Fibroblast of lung (primary cell): ENCODE results near the gene RNF220.

Experiments
- EZH2 ChIP-seq: IDR thresholded peaks from 2 replicates; pipeline ENCODE4 v1.5.1; 2012; ENCODE audit warnings: low read length, control low read depth, mild to moderate bottlenecking; ENCODE audit errors: missing control alignments
- TF ChIP-seq, protein P1 (sequence below), 2 donors: IDR thresholded peaks in 1 of 2; conservative IDR thresholded peaks in 1 of 2; 1 replicate in 1 of 2; 2 replicates in 1 of 2; pipeline ENCODE4 v1.5.1; 2011 to 2012; ENCODE audit warnings: low read length in 2 of 2, control low read depth in 1 of 2, inconsistent platforms in 1 of 2, low read depth in 1 of 2, mild to moderate bottlenecking in 1 of 2

- TF ChIP-seq, protein P1, sequence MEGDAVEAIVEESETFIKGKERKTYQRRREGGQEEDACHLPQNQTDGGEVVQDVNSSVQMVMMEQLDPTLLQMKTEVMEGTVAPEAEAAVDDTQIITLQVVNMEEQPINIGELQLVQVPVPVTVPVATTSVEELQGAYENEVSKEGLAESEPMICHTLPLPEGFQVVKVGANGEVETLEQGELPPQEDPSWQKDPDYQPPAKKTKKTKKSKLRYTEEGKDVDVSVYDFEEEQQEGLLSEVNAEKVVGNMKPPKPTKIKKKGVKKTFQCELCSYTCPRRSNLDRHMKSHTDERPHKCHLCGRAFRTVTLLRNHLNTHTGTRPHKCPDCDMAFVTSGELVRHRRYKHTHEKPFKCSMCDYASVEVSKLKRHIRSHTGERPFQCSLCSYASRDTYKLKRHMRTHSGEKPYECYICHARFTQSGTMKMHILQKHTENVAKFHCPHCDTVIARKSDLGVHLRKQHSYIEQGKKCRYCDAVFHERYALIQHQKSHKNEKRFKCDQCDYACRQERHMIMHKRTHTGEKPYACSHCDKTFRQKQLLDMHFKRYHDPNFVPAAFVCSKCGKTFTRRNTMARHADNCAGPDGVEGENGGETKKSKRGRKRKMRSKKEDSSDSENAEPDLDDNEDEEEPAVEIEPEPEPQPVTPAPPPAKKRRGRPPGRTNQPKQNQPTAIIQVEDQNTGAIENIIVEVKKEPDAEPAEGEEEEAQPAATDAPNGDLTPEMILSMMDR (conservative IDR thresholded peaks at IDR 0.05 in 1 of 2, IDR thresholded peaks at IDR 0.05 in 1 of 2; ENCODE audit: low read depth in 1 of 2, low read length in 2 of 2): no peak
- TF ChIP-seq EZH2: no peak
These were observed 231.1 kb downstream of the RNF220 start for GRCh38 chr1:44636083-44636687.
